Skin epidermis (tissue), 12 donors: ENCODE results near the gene CDH23.
A peak's percentile ranks its signal among the peaks of the same experiment; 100 is the strongest.

Experiments
- H3K27ac ChIP-seq, 21 experiments: fragments of 200-600 bp; sonication (generic) in 11 of 21; one replicate each; pipeline ENCODE4 v1.5.0; 2020; ENCODE audit warnings: mild to moderate bottlenecking in 3 of 21, inconsistent platforms in 2 of 21, moderate library complexity in 2 of 21
- H3K4me3 ChIP-seq, 7 experiments: fragments of 200-600 bp; sonication (generic) in 2 of 7; one replicate each; pipeline ENCODE4 v1.5.0; 2020; ENCODE audit warnings: inconsistent platforms in 2 of 7, mild to moderate bottlenecking in 2 of 7, moderate library complexity in 1 of 7

The CDH23 gene

DNA sequence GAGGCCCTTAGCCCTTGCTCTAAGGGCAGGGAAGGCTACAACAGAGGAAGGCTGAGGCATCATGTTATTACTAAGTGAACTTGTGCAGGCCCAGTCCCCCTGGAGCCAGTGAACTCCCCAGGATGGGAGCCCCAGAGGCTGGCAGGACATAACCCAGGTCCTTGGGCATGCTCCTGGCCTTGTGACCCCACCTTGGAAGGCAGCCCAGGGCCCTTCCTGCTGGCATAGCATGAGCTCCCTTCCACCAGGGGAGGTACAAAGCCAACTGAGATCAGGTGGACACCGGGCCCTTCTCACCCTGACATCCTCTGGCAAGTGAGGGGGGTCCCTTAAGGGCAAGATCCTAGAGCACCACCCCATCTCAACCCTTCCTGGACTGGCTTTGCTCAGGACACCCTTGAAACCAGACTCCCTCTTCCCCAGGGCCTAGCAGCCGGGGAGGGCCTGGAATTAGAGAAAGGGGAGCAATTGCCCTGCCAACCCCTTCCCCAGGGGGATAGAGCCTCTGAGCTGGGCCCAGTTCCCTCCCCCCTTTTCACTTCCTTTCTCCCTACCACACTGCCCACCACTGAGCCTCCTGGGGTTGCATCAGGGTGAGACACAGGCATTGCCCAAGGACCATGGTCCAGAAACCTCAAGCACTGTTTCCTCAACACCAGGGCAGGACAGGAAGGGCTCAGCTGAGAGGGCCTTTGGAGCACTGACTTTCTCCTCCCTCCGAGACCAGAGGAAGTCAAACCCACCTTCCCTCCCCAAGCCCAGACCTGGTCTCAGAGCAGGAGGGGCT, 378.4 kb downstream of the CDH23 start:
- Histone ChIP-seq H3K27ac (peak overlapping the region in 12 of 21 experiments; percentile 14 to 99 (median 48)), H3K4me3 (no peak overlapping the region)

DNA sequence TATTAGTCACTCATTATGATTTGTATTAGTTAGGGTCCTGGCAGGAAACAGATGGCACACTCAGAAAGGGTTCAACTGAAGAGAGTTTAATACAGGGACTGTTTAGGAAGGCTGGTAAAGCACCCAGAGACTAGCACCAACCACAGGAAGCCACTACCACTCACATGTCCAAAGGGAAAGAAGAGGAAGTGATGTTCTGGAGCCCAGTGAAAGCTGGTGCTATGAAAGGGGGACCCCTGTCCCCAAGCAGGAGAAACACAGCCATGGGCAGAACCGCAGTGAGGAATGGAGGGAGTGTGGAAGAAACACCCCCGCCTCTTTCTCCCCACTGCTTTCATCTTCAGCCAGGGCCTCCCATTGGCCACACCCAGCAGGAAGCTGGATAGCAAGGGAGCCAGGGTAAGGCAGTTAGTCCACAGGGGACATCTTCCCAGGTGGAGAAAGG, 379.8 kb downstream of the CDH23 start:
- no peak overlapping the region for H3K4me3 ChIP-seq
- peak overlapping the region in 4 of 21 experiments; percentile 44 to 99 (median 92) for H3K27ac ChIP-seq

DNA sequence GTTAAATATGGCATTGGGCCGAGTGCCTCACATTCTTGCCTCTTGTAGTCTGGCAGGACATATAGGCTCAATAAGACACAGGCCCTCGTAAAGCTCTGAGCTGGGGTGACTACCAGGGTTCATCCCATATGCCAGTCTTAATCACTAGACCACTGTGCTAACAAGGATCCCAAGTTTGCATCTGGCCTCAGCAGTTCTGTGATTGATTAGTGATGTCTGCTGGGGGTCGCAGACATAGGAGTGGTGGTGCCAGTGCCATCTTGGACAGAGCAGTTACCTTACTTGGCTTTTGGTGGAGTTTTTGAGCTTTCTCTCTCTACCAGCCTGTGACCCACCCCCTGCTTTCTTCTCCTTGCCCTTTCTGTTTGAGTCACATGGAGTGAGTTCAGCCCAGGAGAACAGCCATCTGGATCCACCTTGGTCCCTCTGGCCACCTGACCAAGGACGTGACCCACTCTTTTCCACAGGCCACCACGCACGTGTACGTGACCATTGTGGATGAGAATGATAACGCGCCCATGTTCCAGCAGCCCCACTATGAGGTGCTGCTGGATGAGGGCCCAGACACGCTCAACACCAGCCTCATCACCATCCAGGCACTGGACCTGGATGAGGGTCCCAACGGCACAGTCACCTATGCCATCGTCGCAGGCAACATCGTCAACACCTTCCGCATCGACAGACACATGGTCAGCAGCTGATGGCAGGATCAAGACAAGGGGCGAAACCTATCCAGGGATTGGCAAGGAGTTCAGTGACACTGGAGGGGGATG, 380.7 kb downstream of the CDH23 start:
- Histone ChIP-seq H3K27ac (peak overlapping the region in 1 of 21 experiments; percentile 99), H3K4me3 (no peak overlapping the region)

- no peak overlapping the region for H3K27ac ChIP-seq
Measured at GRCh38 chr10:71778071-71778825, 381.5 kb downstream of the CDH23 start.

GRCh38 chr10:71779641-71780040, 382.9 kb downstream of the CDH23 start:
- Histone ChIP-seq H3K4me3 (no peak overlapping the region), H3K27ac (no peak overlapping the region)

More at GRCh38 chr10:71778071-71778825, 381.5 kb downstream of the CDH23 start:
- no peak overlapping the region for H3K4me3 ChIP-seq

- no peak overlapping the region for H3K27ac ChIP-seq
- H3K4me3 ChIP-seq: no peak overlapping the region
Measured at GRCh38 chr10:71780156-71780555, 383.4 kb downstream of the CDH23 start.

DNA sequence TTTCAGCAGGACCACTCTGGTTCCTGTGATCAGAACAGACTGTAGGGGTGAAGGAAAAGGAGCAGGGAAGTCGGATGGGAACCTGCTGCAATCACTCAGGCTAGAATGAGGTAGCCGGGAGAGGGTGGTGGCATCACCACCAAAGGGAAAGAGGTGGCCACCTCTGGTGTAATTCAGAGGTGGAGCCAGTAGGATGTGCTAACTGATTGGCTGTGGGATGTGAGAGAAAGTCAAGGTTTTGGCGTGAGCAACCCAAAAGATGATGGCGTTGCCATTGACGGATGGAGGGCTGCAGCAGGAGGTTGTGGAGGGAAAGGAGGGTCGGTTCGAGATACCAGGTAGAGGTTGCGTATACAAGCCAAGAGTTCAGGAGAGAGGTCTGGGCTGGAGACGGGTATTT, 384.0 kb downstream of the CDH23 start:
- Histone ChIP-seq H3K27ac (no peak overlapping the region), H3K4me3 (no peak overlapping the region)

- H3K27ac ChIP-seq: no peak overlapping the region
Measured at GRCh38 chr10:71782221-71782916, 385.6 kb downstream of the CDH23 start.

DNA sequence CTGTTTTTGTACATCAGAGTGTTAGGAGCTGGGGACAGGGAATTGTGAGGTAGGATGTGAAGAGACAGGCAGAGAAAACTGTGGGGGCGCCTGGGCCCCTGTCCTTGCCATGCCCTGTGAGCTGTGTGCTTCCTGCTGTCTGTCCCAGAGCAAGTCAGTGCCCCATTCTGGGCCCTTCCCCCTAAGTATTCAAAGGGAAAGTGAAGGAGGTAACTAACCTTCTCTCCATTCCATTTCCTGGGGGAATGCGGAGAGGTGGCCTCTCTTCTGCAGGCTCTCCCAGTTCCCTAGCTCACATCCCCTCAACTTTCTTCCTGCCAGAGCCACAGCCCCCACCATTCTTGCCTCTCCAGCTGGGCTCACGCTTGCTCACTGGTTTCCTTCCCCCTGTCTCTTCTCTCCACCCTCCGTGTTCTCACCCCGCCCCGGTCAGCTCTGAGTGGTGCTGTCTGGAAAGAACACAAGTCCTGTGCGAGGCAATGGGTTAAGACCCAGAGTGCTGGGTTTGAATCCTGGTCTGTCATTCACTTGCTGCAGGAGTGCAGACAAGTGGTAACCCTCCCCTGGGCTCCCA, 386.3 kb downstream of the CDH23 start:
- no peak overlapping the region for H3K27ac ChIP-seq
- H3K4me3 ChIP-seq: no peak overlapping the region

More at GRCh38 chr10:71782221-71782916, 385.6 kb downstream of the CDH23 start:
- H3K4me3 ChIP-seq: no peak overlapping the region

- Histone ChIP-seq H3K27ac (no peak overlapping the region), H3K4me3 (no peak overlapping the region)
Measured at GRCh38 chr10:71783917-71784678, 387.4 kb downstream of the CDH23 start.

DNA sequence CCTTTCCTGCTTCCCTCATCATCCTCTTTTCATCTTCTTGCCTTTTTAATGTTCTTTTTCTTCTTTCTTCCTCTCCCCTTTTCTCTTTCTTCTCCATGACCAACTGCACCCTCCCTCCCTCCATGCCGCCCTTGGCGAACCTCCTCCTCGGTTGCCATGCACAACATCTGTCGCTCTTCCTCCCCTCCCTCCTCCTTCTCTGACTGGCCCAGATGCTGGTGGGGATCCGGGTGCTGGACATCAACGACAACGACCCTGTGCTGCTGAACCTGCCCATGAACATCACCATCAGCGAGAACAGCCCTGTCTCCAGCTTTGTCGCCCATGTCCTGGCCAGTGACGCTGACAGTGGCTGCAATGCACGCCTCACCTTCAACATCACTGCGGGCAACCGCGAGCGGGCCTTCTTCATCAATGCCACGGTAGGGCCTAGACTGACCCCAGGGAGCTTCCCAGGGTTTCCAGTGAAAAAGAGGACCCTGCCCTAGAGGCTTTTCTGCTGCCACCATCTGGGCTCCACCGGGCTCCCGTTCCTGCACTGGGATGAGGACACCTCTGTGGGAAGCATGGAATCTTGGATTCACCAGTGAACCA, 388.1 kb downstream of the CDH23 start:
- no peak overlapping the region for H3K27ac ChIP-seq

DNA sequence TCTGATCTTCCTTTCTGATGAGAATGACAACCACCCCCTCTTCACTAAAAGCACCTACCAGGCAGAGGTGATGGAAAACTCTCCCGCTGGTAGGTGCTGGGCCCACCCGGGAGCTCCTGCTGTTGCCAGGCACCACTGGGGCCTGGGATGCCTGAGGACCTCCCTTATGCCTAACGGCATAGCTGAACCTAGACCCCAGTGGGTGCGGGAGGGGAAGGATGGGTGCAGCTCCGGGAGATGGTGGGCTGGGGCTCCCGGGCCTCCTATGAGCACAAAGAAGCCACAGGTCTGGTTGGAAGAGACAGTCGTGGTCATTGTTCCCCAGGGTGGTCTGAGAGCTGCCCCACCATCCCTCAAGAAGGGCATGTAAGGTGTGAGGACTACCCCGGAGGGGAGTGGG, 392.2 kb downstream of the CDH23 start:
- H3K27ac ChIP-seq: no peak overlapping the region
- H3K4me3 ChIP-seq: no peak overlapping the region

More for the DNA sequence above, 388.1 kb downstream of the CDH23 start:
- H3K4me3 ChIP-seq: no peak overlapping the region

- H3K4me3 ChIP-seq: no peak overlapping the region
- H3K27ac ChIP-seq: no peak overlapping the region
Measured at GRCh38 chr10:71789871-71790270, 393.2 kb downstream of the CDH23 start.

- H3K27ac ChIP-seq: no peak overlapping the region
- no peak overlapping the region for H3K4me3 ChIP-seq
Measured at GRCh38 chr10:71790749-71791440, 394.2 kb downstream of the CDH23 start.

DNA sequence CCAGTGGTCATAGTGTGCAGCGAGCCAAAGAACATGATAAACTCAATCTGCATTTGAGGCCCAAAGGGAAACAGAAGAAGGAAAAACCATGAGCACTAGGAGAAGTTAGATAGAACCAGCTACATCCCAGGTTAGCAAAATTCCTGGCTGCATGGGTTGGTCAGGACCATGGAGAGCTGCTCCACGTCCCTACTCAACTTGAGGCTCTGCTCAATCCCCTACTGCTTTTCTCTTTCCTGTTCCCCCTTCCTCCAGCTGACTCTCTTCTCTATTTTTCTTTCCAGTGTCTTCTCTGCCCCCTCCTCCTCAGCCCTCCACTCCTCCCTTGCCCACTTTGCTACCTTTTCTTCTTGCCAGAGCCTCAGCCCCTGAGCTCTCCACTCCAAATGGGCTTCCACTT, 398.5 kb downstream of the CDH23 start:
- no peak overlapping the region for H3K4me3 ChIP-seq
- no peak overlapping the region for H3K27ac ChIP-seq

DNA sequence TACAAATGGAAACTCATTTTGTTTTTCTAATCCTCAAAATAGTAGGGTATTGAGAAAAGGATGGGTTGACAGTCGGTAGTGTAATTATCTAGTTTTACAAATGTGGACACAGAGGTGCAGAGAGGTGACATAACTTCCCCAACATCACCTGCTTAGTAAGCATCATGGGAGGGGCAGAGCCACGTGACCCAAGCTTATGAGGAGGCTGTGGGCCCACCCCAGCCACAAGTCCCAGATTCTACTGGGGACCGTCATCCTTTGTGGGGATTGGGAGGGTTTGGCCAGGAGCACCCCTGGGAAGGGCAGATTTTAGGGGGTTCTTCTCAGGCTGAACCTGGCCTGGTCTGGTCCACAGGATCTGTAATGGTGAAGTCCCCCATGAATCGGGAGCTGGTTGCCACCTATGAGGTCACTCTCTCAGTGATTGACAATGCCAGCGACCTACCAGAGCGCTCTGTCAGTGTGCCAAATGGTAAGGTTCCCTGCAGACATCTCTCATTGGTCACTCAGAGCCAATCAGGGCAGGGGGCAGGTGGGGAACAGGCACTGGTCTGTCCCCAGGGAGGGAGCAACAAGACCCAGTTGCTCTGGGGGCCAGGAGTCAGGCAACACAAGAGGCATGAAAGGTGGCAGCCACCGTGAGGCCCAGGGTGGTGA, 400.2 kb downstream of the CDH23 start:
- Histone ChIP-seq H3K27ac (no peak overlapping the region), H3K4me3 (no peak overlapping the region)
